ENCODE measurements around the gene KCNF1. TPM values are rescaled to one million over a fixed set of nuclear protein-coding genes. Genes with fewer than 3 reads are reported as not detected.

KCNF1 gene
- total RNA-seq, 1 experiment from 2014 or later: 3.2 TPM

- Histone ChIP-seq H2AK5ac (ENCODE audit: insufficient read length, low read length) (no peak overlapping the region), H3K79me2 (ENCODE audit: insufficient read depth, low read length) (no peaks in the 10 kb centered on the region), H3K56ac (ENCODE audit: insufficient read length, low read depth, low read length) (no peak overlapping the region), H3K27ac (ENCODE audit: insufficient read length, low read depth, low read length) (no peak overlapping the region), H3K23me2 (ENCODE audit: insufficient read length, low read depth, low read length, poor library complexity, severe bottlenecking) (no peaks in the 10 kb centered on the region), H3T11ph (ENCODE audit: low read length) (no peak overlapping the region), H3K27me3 (ENCODE audit: insufficient read depth, low read length) (peaks cover 14% of the 10 kb centered on the region; the same call in 1 of the 2 replicates), H3K4me2 (ENCODE audit: insufficient read depth, insufficient read length, low read length) (peak overlapping the region; percentile 14), H4K5ac (ENCODE audit: insufficient read length, low read depth, low read length) (no peak overlapping the region), H3K23ac (ENCODE audit: insufficient read length, low read depth, low read length) (no peak overlapping the region), H3K9ac (ENCODE audit: extremely low read depth, insufficient read length, low read length) (no peak overlapping the region), H3K18ac (ENCODE audit: insufficient read length, low read depth, low read length) (no peak overlapping the region), H2AFZ (ENCODE audit: low read length) (no peak overlapping the region), H3K4ac (ENCODE audit: low read depth, low read length) (no peak overlapping the region), H2BK120ac (ENCODE audit: low read depth, low read length, poor library complexity, severe bottlenecking) (no peak overlapping the region), H2BK5ac (ENCODE audit: insufficient read length, low read length) (no peak overlapping the region), H2BK15ac (ENCODE audit: low read depth, low read length) (no peak overlapping the region), H3K14ac (ENCODE audit: insufficient read depth, low read length) (no peak overlapping the region), H2BK12ac (ENCODE audit: insufficient read length, low read depth, low read length) (no peak overlapping the region), H3K9me3 (ENCODE audit: control insufficient read depth, low read depth, low read length) (no peaks in the 10 kb centered on the region), H3K4me1 (ENCODE audit: insufficient read depth, low read length) (no peaks in the 10 kb centered on the region; the same call in 1 of the 2 replicates), H2BK20ac (ENCODE audit: low read depth, low read length, poor library complexity, severe bottlenecking) (no peak overlapping the region), H4K20me1 (ENCODE audit: control insufficient read depth, insufficient read depth, insufficient read length) (no peaks in the 10 kb centered on the region), H3K79me1 (ENCODE audit: insufficient read depth, low read depth, low read length, poor library complexity, severe bottlenecking) (no peaks in the 10 kb centered on the region), H4K8ac (replicated peaks; ENCODE audit: insufficient read length, low read depth, low read length) (no peak overlapping the region), H4K91ac (ENCODE audit: insufficient read length, low read depth, low read length) (no peak overlapping the region)
- Mint-ChIP-seq H3K36me3 (ENCODE audit: insufficient read depth in 1 of 3, low read depth in 3 of 3) (peaks cover 0 to 9% (median 2%) of the 10 kb centered on the region in 3 experiments; a peak in 4 of 7 replicates), H3K27ac (no peak overlapping the region), H3K4me3 (peak overlapping the region; percentile 61 to 82), H3K9me3 (peaks cover 2 to 8% of the 10 kb centered on the region in 2 experiments; a peak in 4 of 5 replicates), H3K4me1 (peaks cover 29 to 61% of the 10 kb centered on the region in 2 experiments), H3K27me3 (ENCODE audit: low read depth) (peaks cover 45% of the 10 kb centered on the region)
- no peak for DNase-seq
- no CpG with 5 or more reads among the region's 58 CpGs for WGBS (ENCODE audit: extremely low coverage, insufficient read length, low lambda C conversion rate)
- no peak for TF ChIP-seq CTCF (conservative IDR thresholded peaks at IDR 0.05)
These were observed 1.2 kb downstream of the KCNF1 start for GRCh38 chr2:10912796-10913455.

Data from H9 (cell line).